ENCODE measurements around the gene DDX1.

DNA sequence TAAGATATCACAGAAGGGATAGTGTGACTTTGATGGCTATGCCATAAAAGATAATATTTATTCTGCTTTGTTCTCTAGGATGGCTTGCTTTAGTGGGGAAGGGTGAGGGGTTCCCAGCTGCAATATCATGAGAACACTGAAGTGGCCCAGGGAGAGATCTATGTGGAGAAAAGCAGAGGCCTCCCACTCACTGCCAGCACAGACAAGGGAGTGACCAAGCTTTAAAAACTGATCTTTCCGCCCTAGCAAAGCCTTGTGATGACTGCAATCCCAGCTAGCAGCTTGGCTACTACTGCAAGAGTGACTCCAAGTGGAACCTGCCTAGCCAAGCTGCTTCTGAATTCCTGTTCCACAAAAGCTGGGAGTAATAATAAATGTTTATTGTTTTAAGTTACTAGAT is 7.8 kb upstream of the DDX1 start:
- TF ChIP-seq, protein P1, sequence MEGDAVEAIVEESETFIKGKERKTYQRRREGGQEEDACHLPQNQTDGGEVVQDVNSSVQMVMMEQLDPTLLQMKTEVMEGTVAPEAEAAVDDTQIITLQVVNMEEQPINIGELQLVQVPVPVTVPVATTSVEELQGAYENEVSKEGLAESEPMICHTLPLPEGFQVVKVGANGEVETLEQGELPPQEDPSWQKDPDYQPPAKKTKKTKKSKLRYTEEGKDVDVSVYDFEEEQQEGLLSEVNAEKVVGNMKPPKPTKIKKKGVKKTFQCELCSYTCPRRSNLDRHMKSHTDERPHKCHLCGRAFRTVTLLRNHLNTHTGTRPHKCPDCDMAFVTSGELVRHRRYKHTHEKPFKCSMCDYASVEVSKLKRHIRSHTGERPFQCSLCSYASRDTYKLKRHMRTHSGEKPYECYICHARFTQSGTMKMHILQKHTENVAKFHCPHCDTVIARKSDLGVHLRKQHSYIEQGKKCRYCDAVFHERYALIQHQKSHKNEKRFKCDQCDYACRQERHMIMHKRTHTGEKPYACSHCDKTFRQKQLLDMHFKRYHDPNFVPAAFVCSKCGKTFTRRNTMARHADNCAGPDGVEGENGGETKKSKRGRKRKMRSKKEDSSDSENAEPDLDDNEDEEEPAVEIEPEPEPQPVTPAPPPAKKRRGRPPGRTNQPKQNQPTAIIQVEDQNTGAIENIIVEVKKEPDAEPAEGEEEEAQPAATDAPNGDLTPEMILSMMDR (optimal IDR thresholded peaks at IDR 0.05 in 1 of 3, IDR thresholded peaks at IDR 0.05 in 1 of 3, conservative IDR thresholded peaks at IDR 0.05 in 1 of 3; ENCODE audit: extremely low read depth in 1 of 3, insufficient read depth in 2 of 3, low read length in 3 of 3) = no peak
- no peak for TF ChIP-seq EZH2 (IDR thresholded peaks at IDR 0.05; ENCODE audit: low read length)

Measured in keratinocyte (primary cell).